ENCODE data around the gene ZFAND2B.

ZFAND2B gene

GRCh38 chr2:219204425-219205164 lies 2.0 kb upstream of the ZFAND2B start:
- no peak for DNase-seq (ENCODE audit: low read depth, low spot score)

GRCh38 chr2:219205165-219205538 lies 1.4 kb upstream of the ZFAND2B start:
- no peak for DNase-seq (ENCODE audit: low read depth, low spot score)

- no peak for DNase-seq (ENCODE audit: low read depth, low spot score)
These were observed 628 bp upstream of the ZFAND2B start for GRCh38 chr2:219205981-219206327.

- no peak for DNase-seq (ENCODE audit: low read depth, low spot score)
These were observed 727 bp downstream of the ZFAND2B start for GRCh38 chr2:219207134-219207883.

- DNase-seq (ENCODE audit: low read depth, low spot score), result no peak
These were observed 1.5 kb downstream of the ZFAND2B start for GRCh38 chr2:219207884-219208740.

- no peak for DNase-seq (ENCODE audit: low read depth, low spot score)
These were observed 2.9 kb downstream of the ZFAND2B start for GRCh38 chr2:219209236-219210195.

- no peak for DNase-seq (ENCODE audit: low read depth, low spot score)
These were observed 3.8 kb downstream of the ZFAND2B start for GRCh38 chr2:219210196-219210885.

GRCh38 chr2:219210886-219211362 lies 4.3 kb downstream of the ZFAND2B start:
- no peak for DNase-seq (ENCODE audit: low read depth, low spot score)

- DNase-seq (ENCODE audit: low read depth, low spot score), result no peak
These were observed 6.4 kb downstream of the ZFAND2B start for GRCh38 chr2:219213026-219213415.

- no peak for DNase-seq (ENCODE audit: low read depth, low spot score)
These were observed 7.0 kb downstream of the ZFAND2B start for GRCh38 chr2:219213486-219214071.

- DNase-seq (ENCODE audit: low read depth, low spot score), result no peak
These were observed 7.6 kb downstream of the ZFAND2B start for GRCh38 chr2:219214141-219214540.

GRCh38 chr2:219214786-219215185 lies 8.2 kb downstream of the ZFAND2B start:
- no peak for DNase-seq (ENCODE audit: low read depth, low spot score)

- DNase-seq (ENCODE audit: low read depth, low spot score), result peak; percentile 44
These were observed 9.4 kb downstream of the ZFAND2B start for GRCh38 chr2:219215871-219216534.

- no peak for DNase-seq (ENCODE audit: low read depth, low spot score)
These were observed 9.9 kb downstream of the ZFAND2B start for GRCh38 chr2:219216535-219216915.

- peak; percentile 85 for DNase-seq (ENCODE audit: low read depth, low spot score)
These were observed 11.7 kb downstream of the ZFAND2B start for GRCh38 chr2:219218217-219218731.

GRCh38 chr2:219218732-219219701 lies 12.4 kb downstream of the ZFAND2B start, which contains the start of gene ABCB6:
ABCB6 (minus strand) TSS chr2:219218958; CDS start chr2:219218673, 285 bp downstream.
- DNase-seq (ENCODE audit: low read depth, low spot score), result peak; percentile 91

GRCh38 chr2:219219784-219220532 lies 13.4 kb downstream of the ZFAND2B start:
- DNase-seq (ENCODE audit: low read depth, low spot score), result no peak

All from ELF-1 (cell line).